Measurements from ENCODE around the gene LIPC. TPM values are rescaled to one million over a fixed set of nuclear protein-coding genes. Genes with fewer than 3 reads are reported as not detected.

The LIPC gene
- not detected for polyA plus RNA-seq (2012; ENCODE audit: missing spikeins)

DNA sequence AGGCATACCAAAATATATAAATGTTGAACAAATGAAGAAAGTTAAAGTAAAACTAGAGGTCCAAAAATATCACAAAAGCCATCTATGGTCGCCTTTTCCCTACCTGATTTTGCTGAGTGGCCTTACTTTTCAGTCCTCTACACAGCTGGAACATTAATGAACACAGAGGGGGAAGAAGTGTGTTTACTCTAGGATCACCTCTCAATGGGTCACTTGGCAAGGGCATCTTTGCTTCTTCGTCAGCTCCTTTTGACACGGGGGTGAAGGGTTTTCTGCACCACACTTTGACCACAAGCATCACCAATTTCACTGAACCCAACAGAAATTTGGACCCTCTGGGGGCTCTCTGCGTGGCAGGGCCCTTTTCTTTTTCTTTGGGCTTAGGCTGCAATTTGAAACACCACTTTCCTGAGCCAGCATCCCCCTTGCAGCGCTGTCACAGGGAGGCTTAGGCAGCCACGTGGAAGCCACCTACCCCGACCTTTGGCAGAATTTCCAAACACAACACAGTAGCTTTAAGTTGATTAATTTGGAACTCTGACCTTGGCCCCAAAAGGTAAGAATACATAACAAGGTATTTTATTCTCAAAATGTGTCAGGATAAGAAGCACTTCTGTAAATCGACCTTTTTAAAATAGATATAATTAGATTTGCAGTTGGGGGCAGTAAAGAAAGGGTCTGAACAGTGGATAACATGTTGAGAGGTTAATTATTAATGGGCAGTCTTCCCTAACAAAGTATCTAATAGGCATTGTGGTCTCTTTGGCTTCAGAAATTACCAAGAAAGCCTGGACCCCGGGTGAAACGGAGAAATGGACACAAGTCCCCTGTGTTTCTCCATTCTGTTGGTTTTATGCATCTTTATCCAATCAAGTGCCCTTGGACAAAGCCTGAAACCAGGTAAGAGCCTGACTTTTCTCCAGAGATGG lies at the start of gene LIPC:
LIPC (plus strand) TSS at position 771 of the 929 bp plus-strand sequence; CDS start at position 813, 42 bp downstream.
- DNase-seq (ENCODE audit: insufficient read length) = no peak
- TF ChIP-seq POLR2AphosphoS5 (IDR thresholded peaks at IDR 0.05; ENCODE audit: low read depth, low read length) = no peak
- no peak for TF ChIP-seq POLR2A (IDR thresholded peaks at IDR 0.05; ENCODE audit: low read depth, low read length)
- TF ChIP-seq TAF1 (IDR thresholded peaks at IDR 0.05; ENCODE audit: borderline replicate concordance, low read depth, low read length) = no peak
- FAIRE-seq = no peak

DNA sequence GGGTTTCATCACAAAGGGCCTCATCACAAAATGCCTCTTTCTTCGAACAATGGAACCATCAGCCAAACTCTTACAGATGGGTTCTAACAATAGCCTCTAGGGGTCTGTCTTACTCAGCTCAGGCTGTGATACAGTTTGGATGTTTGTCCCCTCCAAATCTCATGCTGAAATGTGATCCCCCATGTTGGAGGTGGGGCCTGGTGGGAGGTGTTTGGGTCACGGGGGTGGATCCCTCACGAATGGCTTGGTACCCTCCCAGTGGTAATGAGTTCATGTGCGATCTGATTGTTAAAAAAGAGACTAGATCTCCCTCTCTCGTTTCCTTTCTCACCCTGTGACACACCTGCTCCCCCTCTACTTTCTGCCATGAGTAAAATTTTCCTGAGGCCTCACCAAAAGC lies 47.9 kb upstream of the LIPC start:
- no peak for FAIRE-seq
- no peak for DNase-seq (ENCODE audit: insufficient read length)
- TF ChIP-seq POLR2AphosphoS5 (IDR thresholded peaks at IDR 0.05; ENCODE audit: low read depth, low read length) (no peak), TAF1 (IDR thresholded peaks at IDR 0.05; ENCODE audit: borderline replicate concordance, low read depth, low read length) (no peak), POLR2A (IDR thresholded peaks at IDR 0.05; ENCODE audit: low read depth, low read length) (no peak)

GRCh38 chr15:58384667-58385066 lies 47.1 kb upstream of the LIPC start:
- no peak for TF ChIP-seq TAF1 (IDR thresholded peaks at IDR 0.05; ENCODE audit: borderline replicate concordance, low read depth, low read length)
- no peak for TF ChIP-seq POLR2AphosphoS5 (IDR thresholded peaks at IDR 0.05; ENCODE audit: low read depth, low read length)
- no peak for TF ChIP-seq POLR2A (IDR thresholded peaks at IDR 0.05; ENCODE audit: low read depth, low read length)
- FAIRE-seq (no peak), DNase-seq (ENCODE audit: insufficient read length) (no peak)

DNA sequence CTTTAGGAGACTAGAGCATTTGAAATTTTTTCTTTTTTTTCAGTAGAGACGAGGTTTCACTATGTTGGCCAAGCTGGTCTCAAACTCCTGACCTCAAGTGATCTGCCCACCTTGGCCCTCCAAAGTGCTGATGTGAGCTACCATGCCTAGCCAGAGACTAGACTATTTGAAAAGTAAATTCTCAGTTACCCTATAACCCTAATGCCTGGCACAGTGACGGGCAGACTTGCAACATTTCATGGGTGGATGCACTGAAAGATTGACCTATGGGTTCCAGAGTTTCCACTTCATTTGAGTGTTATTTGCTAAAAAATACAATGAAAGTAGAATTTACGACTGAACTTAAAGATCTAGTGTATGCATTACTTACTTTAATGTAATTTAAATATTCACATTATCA lies 45.7 kb upstream of the LIPC start:
- no peak for FAIRE-seq

DNA sequence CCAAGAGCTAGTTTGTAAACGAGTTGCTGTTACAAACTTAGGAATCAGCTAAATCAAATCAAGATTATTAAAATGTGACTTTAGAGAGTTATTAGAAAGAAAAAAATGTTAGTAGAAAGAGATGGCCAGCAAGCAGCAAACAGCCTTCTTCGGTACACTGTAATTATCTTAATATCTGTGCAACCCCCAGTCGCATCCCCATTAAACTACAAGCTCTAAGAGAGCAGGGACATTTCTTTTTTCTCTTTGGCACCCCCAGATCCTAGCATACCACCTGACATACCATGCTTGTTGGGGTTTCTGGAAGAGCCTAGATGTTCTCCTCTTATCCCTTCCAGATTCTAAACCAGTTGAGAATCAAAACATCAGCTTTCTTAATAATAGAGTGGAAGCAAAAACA lies 45.1 kb upstream of the LIPC start:
- DNase-seq (ENCODE audit: insufficient read length) (no peak), FAIRE-seq (no peak)
- TF ChIP-seq TAF1 (IDR thresholded peaks at IDR 0.05; ENCODE audit: borderline replicate concordance, low read depth, low read length) = no peak
- TF ChIP-seq POLR2AphosphoS5 (IDR thresholded peaks at IDR 0.05; ENCODE audit: low read depth, low read length) = no peak

More for the DNA sequence above, 45.7 kb upstream of the LIPC start:
- TF ChIP-seq POLR2AphosphoS5 (IDR thresholded peaks at IDR 0.05; ENCODE audit: low read depth, low read length) (no peak), POLR2A (IDR thresholded peaks at IDR 0.05; ENCODE audit: low read depth, low read length) (no peak), TAF1 (IDR thresholded peaks at IDR 0.05; ENCODE audit: borderline replicate concordance, low read depth, low read length) (no peak)
- no peak for DNase-seq (ENCODE audit: insufficient read length)

GRCh38 chr15:58387130-58387529 lies 44.7 kb upstream of the LIPC start:
- FAIRE-seq (no peak), DNase-seq (ENCODE audit: insufficient read length) (no peak)
- no peak for TF ChIP-seq POLR2AphosphoS5 (IDR thresholded peaks at IDR 0.05; ENCODE audit: low read depth, low read length)
- no peak for TF ChIP-seq POLR2A (IDR thresholded peaks at IDR 0.05; ENCODE audit: low read depth, low read length)
- no peak for TF ChIP-seq TAF1 (IDR thresholded peaks at IDR 0.05; ENCODE audit: borderline replicate concordance, low read depth, low read length)

GRCh38 chr15:58388211-58388610 lies 43.6 kb upstream of the LIPC start:
- DNase-seq (ENCODE audit: insufficient read length) (no peak), FAIRE-seq (no peak)
- TF ChIP-seq TAF1 (IDR thresholded peaks at IDR 0.05; ENCODE audit: borderline replicate concordance, low read depth, low read length) (no peak), POLR2AphosphoS5 (IDR thresholded peaks at IDR 0.05; ENCODE audit: low read depth, low read length) (no peak), POLR2A (IDR thresholded peaks at IDR 0.05; ENCODE audit: low read depth, low read length) (no peak)

DNA sequence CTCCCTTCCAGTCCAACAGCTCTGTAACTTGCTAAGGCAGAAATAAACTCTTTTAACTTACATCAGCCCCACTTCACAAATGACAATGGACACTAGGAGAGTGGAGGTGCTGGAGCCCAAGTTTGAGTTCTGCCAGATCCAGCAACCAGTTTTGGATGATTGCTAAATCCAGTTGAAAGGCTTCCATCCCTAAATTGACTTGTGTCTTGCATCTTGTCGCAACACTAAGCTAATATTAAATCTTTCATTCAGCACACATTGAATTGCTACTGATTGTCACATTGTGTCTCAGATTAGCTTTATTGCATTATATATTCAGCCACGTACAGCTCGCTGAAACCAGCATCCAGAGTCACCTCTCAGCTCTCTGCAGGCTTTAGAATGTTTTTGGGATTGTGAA lies 41.7 kb upstream of the LIPC start:
- TF ChIP-seq POLR2AphosphoS5 (IDR thresholded peaks at IDR 0.05; ENCODE audit: low read depth, low read length) (no peak), POLR2A (IDR thresholded peaks at IDR 0.05; ENCODE audit: low read depth, low read length) (no peak), TAF1 (IDR thresholded peaks at IDR 0.05; ENCODE audit: borderline replicate concordance, low read depth, low read length) (no peak)
- DNase-seq (ENCODE audit: insufficient read length) (no peak), FAIRE-seq (no peak)

- no peak for FAIRE-seq
- TF ChIP-seq POLR2A (IDR thresholded peaks at IDR 0.05; ENCODE audit: low read depth, low read length) = no peak
- no peak for TF ChIP-seq POLR2AphosphoS5 (IDR thresholded peaks at IDR 0.05; ENCODE audit: low read depth, low read length)
- no peak for TF ChIP-seq TAF1 (IDR thresholded peaks at IDR 0.05; ENCODE audit: borderline replicate concordance, low read depth, low read length)
- no peak for DNase-seq (ENCODE audit: insufficient read length)
Observed at GRCh38 chr15:58390655-58391054, 41.1 kb upstream of the LIPC start.

- TF ChIP-seq POLR2A (IDR thresholded peaks at IDR 0.05; ENCODE audit: low read depth, low read length) (no peak), TAF1 (IDR thresholded peaks at IDR 0.05; ENCODE audit: borderline replicate concordance, low read depth, low read length) (no peak)
- FAIRE-seq = no peak
- no peak for DNase-seq (ENCODE audit: insufficient read length)
Observed at GRCh38 chr15:58391088-58391487, 40.7 kb upstream of the LIPC start.

GRCh38 chr15:58392141-58392540 lies 39.6 kb upstream of the LIPC start:
- TF ChIP-seq TAF1 (IDR thresholded peaks at IDR 0.05; ENCODE audit: borderline replicate concordance, low read depth, low read length) (no peak), POLR2AphosphoS5 (IDR thresholded peaks at IDR 0.05; ENCODE audit: low read depth, low read length) (no peak), POLR2A (IDR thresholded peaks at IDR 0.05; ENCODE audit: low read depth, low read length) (no peak)
- DNase-seq (ENCODE audit: insufficient read length) = no peak
- FAIRE-seq = no peak

DNA sequence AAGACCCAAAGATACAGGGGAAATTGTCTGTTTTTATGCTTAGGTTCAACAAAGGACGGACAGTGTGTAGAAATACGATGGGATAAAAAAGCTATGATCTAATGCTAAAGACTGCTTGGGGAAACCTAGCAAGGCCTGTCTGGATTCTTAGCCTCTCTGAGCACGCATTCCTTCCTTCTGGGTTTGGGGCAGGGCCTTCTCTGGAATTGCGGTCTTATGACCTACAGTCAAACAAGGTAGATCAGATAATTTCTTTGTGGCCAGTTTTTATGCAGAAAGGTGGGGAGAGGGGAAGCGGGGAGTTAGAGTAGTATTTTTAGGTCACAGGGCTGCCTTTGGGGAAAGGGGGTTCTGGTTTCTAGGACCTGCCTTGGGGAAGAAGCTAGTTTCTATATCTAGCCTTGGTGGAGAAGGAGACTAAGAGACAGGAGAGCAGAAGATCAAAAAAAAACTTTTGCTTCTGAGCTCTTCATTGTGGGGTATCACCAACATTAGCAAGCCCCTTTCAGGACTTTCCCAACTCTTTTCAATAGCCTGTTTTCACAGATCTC lies 39.1 kb upstream of the LIPC start:
- FAIRE-seq (no peak), DNase-seq (ENCODE audit: insufficient read length) (no peak)
- no peak for TF ChIP-seq POLR2A (IDR thresholded peaks at IDR 0.05; ENCODE audit: low read depth, low read length)
- TF ChIP-seq POLR2AphosphoS5 (IDR thresholded peaks at IDR 0.05; ENCODE audit: low read depth, low read length) = no peak
- no peak for TF ChIP-seq TAF1 (IDR thresholded peaks at IDR 0.05; ENCODE audit: borderline replicate concordance, low read depth, low read length)

Measured in GM12892 (cell line).